GM19395 (cell line): ENCODE results near the gene ADGRF1.
"Not testable (repeated sequence)": the region's sequence is repeated elsewhere in the genome, so short reads cannot be mapped to it uniquely, and the experiment has no call there.

ENCODE experiments used
- ATAC-seq: cut with Tn5 transposase; IDR thresholded peaks from one replicate; pipeline ENCODE4 v1.9.1; 2021; ENCODE audit warnings: mild to moderate bottlenecking, moderate library complexity; ENCODE audit not compliant: unreplicated experiment

Gene ADGRF1

DNA sequence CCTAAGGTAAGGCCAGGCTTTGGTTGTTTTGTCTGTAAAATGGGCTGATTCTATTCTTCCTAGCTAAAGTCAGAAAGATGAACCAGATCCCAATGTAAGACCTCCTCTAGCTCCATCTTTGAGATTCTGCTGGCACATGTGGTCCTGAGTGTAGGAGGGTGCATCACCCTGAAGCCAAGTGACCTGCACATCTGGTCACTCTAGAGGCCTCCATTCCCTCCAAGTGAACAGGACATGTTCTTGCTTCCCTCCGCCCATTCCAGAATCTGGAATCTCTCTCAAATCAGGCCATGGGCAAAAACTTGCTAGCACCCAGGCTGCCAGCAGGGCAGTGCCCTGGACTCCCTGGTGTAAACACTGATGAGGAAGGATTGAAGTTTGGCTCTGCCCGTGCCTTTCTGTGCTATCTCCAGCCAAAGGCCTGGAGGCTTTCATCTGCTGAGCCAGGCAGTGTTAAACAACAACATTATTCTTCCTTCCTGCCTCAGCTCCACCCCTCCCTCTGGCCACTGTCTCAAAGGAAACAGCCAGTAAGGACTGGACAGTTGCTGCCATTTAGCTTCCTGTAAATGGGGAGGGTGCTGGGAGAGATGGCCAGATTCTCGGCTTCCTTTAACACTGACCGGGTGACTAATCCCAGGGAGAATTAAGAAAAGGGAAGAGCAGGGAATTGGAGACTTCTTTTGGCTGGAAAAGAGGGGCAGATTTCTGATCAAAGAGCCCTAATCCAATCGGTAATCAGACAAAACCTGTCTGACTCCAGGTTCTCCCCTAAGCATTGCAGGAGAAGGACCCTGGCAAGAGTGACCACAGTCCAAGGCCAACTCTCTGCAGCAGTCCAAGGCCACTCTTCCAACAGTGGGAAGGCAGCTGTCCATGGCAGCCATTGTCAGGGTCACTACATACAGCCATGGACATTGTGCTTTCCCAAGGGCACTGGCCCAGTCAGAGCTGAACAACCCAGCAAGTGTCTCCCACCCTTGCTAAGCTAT lies 19.5 kb upstream of the ADGRF1 start:
- no peak for ATAC-seq

DNA sequence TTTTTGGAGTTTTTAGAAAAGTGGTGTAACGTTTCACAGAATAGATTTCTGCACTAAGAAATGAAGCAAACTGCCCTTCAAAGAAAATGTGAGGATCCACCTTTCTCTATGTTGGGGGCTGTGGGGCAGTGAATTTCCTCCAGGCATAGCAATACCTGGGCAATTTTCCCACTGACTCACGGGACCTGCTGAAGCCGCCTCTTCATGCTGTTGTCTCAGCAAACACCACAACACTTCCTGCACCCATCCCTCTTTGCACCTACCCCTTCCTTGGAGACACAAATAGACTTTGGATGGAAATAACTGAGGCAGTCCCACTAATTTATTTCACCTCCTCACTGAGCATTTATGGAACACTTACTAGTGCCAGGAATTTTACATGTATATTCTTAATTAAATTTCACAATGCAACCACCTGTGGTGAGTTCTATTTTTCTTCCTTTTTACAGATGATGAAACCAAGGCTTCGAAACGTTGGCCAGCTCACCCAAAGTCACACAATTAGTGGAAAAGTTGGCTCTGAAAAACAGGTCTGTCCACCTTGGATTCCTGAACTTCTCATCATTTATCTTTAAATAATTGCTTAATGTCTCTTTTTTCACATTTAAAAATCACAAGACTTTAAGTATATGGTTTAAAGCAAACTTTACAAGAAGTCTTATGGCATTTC lies 17.2 kb upstream of the ADGRF1 start:
- no peak for ATAC-seq

DNA sequence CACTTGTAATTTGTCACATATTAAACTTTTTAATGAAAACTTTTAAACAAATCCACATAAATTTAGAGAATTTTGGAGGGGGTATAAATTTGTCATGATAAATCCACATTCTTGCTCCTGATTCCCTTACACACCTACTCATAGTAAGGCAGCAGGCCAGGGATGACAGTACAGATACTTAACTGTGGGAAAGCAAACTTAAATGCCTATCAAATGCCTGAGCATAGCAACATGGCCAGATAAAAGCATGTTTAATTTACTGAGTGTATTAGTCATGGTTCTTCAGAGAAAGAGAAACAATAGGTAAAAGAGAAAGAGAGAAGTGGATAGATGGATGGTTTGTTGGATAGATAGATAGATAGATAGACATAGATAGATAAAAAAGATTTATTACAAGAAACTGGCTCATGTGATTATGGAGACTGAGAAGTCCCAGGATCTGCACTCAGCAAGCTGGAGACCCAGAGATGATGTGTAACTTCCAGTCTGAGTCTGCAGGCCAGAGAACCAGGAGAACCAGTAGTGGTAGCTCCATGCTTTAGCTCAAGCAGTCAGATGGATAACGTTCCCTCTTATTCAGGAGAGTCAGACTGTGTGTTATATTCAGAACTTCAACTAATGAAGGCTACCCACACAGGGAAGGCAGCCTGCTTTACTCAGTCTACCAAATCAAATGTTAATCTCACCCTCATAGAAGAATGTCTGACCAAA lies 15.9 kb upstream of the ADGRF1 start:
- no peak for ATAC-seq

DNA sequence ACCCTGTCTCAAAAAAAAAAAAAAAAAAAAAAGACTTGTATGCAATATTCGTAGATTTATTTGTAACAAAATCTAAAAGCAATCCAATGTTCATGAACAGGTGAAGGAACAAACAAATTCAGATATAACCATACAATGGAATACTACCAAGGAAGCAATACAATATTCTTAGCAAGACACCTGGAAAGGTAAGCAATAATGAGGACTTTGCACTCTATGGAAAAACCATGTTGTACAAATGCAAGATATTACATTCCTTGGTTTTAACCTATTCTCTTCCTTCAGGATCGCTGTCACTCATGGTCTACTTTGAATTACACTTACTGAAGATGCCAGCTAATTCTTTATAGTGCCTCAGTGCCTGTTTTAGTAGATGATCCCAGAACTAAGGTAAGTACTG lies 14.7 kb upstream of the ADGRF1 start:
- ATAC-seq = no peak

DNA sequence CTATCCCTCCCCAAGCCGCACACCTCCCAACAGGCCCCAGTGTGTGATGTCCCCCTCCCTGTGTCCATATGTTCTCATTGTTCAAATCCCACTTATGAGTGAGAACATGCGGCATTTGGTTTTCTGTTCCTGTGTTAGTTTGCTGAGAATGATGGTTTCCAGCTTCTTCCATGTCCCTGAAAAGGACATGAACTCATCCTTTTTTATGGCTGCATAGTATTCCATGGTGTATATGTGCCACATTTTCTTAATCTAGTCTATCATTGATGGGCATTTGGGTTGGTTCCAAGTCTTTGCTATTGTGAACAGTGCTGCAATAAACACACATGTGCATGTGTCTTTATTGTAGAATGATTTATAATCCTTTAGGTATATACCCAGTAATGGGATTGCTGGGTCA lies 12.2 kb upstream of the ADGRF1 start:
- ATAC-seq = not testable (repeated sequence)

DNA sequence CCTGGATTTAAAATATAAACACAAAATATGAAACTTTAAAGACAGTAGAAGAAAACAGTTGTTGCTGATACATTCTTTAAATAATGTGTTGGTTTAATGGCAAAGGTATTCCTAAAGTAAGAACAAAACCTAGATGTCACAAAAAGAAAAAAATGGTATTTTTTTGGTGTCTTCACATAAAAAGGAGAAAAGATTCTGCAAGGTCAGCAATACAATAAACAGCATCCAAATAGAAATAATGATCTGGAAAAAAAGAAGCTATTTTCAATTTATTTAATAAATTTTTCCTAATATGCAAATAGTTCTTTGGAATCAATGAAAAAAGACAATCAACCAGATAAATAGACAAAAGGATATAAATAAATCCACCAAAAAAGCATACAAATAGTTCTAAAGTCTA lies 6.5 kb upstream of the ADGRF1 start:
- no peak for ATAC-seq

DNA sequence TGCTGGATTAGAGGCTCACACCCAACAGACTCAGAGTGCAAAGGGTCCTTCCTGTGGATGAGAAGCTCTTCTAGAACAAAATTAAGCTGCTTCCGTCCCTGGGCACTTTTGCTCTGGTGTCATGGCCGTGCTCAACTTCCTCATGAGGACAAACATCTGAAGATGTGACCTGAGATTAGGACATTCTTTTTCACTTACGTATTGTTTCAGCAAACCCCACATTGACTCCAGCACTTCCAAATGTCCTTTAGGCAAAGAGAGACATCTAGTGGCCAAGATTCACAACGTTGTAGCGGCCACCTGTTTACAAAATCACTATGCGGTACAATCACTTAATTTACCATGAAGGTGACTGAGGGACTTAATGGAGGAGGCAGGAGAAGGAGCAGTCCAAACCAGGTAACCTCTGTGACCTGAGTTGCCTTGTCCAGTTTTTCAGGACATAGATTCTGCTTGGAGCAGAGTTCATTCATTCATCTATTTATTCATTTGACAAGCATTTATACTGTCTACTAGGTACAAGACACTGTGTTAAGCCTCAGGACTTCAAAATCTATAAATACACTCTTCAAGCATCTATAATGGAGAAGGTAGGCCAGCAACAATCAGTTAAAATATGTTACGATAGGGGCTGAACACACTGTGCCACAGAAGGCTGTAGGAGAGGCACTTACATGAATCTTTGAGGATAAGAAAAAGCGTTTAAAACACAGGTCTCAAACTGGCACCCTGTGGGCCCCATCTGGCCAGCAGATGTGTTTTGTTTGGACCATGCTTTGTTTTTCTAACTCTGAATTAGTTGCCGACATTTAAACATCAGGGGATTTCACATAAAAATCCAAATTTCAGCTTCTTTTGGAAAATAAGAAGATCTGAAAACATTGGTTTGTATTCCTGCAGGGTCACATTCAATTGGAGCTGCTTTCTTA lies 5.6 kb upstream of the ADGRF1 start:
- peak; percentile 94 for ATAC-seq

DNA sequence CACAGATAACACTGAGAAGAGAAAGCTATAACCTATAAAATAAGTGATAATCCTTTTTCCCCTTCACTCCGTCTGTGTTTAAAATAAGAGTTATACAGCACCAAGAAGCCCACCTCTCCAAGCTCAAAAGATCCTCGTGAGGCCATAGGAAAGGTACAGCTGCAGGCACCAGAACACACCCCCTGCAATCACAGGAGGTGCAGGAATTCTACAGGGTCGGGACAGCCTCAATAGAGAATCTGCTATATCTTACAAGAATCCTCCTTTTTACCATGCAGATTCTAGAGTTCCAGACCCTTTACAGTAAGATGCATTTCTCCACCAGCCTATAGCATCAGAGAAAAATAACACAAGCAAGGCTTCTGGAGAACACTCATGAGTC lies 5.0 kb upstream of the ADGRF1 start:
- no peak for ATAC-seq

DNA sequence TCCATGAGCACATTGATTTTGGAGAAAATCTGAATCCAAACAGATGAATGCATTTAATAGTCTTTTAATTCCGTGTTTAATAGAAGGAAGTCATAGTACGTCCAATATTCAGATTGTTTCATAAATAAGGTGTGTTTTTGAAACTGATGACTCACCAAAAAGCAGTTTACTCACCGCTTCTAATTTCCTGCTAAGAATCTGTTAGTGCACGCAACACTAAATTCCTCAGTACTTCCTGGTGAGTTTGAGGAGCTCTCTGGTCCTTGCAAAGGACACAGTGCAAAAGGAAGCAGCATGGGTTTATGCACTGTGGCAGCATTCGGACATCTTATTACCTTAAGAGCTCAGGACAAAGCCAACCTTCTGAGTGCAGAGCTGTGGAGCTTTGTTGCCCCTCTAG lies 2.3 kb upstream of the ADGRF1 start:
- ATAC-seq = no peak

DNA sequence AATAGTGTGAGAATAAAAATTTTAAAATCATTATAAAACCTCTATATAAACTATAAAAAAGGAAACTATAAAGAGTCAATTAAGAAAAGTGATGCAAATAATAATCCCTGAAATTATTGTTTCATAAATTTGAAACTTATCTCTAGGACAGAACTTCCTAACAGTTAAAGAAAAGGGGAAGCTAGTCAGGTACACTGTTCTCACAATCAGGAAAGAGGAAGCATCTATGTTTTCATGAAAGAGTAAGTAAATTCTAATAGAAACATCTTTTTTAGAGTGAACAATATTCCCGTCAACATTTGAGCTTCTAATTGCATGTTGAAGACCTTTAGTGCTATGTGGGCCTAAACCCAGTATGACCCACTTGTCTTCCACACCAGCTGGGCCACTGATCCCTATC lies 1.2 kb upstream of the ADGRF1 start:
- ATAC-seq = no peak

DNA sequence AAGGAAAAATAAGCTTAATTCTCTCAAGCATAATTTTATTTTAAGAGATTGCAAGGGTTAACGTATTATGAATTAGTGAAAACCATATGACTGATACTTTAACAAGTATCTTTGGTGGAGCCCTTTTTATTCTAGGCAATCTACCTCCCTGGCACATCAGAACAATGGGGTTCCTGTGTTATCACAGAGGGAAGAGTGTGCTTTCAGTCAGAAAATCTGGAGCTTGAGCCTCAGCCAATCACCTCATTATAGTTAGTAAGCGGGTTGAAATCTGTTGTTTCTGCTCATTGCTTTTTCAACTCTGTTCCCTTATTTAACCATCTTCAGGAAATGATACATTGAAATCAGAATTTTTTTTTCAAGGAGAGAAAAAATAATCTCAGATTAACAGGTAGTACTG lies 391 bp downstream of the ADGRF1 start:
- ATAC-seq = no peak

DNA sequence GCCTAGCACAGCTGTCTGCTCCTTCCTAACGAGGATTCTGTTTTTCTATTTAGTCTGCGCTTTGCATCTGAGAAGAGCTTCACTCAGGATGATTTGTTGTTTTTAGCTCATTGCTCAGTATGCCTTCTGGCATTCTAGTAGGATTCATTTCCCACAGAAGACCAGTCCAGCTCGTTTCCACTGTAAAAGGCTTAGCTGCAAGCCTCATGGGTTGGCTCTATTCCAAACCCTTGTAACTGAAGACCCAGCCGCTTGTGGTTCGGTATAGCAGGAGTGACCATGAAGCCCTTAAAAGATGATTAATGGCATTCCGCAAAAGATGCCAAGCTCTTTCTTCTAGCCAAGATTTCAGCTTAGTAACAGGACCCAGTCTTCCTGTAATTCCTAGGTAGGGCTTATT lies 7.2 kb downstream of the ADGRF1 start:
- ATAC-seq = no peak

DNA sequence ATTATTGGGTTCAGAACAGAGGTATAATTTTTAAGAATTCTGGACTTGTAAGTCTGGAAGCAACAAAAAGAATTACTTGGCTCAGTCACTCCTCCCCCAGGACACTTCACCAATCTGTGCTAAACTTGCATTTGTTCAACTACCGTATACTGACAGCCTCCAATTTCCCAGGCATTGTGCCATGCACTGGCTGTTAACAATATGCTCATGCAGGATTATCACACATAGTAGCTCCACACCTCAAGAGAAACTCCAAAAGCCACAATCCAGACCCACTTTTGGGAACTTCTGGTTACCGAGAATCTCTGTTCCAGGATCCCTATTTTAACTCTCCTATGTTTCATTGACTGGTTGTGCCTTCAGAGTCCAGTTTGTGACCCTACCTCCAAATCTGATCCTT lies 7.7 kb downstream of the ADGRF1 start:
- ATAC-seq = no peak

DNA sequence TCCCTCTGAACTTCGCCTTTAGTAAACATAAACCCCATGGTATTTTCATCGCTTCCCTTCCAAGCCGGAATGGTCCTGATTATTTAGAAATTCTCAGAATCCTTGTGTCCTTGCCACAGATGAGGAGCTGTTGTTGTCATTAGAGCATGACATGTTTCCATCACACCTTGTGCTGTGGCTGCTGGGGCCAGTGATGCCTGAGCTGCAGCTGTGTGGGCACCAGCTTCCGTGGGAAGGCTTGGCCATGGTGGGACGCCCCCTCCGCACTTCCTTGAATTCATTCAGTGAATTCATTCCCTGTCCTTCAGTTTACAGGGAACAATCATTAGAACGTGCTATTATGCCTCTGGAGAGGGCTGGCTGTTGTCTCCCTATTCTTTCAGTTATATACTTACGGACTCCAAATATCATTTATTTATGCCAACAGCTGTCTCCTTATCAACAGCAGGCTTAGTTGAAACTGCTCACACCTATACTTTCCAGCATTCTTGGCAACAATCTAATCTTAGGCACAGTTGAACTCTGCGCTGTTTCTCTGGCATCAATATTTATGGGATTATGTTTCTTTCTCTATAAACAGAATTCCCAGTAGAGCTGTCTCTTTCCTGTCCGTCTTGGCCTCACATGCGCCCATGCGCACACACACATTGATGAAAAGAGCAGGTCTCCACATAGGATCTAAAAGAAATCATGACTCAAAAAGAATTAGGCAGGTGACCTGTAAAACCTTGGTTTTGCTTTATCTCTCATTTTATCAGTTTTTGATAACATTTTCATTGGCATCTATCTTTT lies 9.0 kb downstream of the ADGRF1 start:
- ATAC-seq = no peak

DNA sequence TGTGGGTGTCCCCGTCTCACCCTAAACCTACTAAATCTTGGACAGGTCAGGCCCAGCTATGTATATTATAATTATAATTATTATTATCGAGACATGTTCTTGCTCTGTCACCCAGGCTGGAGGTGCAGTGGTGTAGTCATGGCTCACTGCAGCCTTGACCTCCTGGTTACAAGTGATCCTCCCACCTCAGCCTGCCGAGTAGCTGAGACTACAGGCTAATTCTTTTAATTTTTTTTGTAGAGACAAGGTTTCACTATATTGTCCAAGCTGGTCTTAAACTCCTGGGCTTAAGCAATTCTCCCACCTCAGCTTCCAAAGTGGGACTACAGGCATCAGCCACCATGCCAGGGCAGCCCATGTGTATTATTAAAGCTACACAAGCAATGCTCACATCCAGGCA lies 10.5 kb downstream of the ADGRF1 start:
- no peak for ATAC-seq

DNA sequence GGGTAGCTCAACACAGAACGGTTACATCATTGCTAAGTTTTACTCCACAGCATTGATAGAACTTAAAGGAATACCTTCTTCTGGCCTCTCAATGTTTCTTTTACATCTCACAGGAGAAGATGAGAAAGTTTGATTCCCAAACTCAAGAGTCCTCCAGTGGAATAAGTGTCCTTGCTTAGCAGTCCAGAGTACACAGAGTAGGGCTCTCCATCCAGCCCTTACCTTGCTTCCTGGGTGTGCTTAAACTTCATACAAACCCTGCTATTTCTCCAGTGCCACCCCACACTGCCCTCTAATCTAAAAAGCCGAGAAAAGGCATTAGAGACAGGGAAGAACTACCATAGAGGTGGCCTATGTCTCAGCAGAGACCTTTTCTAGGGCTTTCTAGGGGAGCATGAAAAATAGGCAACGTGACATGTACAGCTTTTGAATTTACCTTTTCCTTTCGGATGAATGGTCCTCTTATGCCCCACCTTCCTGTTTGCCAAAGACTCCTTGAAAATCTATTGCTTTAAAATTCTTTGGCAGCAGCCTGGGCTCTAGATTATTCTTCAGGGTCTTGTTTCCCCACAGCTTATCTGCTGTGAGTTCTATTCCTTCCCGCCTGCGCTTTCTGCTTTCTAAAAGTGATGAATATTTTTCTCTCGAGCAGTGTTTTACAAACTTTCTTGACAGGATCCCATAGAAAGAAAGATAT lies 12.1 kb downstream of the ADGRF1 start:
- no peak for ATAC-seq

DNA sequence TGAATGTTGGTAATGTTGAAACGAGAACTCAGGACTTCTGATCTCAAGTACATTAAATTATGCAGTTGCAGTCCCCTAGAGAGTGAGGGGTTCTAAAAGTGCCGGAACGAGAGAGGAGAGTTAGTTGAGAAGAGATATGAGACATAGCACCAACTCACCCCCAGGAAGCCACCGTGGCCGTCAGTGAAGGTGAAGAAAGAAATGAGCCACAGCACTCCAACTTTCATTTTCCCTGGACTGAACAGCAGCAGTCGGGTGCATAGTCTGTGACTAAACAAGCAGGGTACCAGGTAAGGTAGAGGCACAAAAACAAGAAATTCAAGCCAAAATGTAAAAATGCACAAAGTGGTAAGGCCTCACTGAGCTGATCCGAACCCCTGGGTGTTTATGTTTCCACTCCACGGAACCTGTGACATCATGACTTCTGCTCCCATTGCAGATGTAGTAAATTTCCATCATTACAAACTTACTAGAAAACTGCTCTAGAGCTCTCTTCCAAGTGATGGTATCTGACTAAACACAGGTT lies 13.2 kb downstream of the ADGRF1 start:
- no peak for ATAC-seq

DNA sequence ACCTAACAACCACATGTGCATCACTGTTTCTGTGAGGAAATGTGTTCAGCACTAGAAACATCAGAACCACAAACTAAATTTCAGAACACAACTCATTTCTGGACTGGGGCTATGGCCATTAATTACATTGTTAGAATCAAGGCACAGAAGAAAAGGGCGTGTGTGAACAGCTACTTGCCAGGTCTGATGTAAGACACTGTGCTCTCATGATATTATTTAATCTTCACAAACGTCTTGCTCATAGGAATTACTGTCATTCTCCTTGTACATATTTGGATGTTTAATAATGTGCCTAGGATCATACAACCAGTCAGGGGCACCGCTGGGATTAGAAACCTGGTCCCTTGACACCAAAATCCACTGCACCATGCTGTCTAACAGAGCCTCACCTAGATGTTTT lies 14.8 kb downstream of the ADGRF1 start:
- no peak for ATAC-seq

DNA sequence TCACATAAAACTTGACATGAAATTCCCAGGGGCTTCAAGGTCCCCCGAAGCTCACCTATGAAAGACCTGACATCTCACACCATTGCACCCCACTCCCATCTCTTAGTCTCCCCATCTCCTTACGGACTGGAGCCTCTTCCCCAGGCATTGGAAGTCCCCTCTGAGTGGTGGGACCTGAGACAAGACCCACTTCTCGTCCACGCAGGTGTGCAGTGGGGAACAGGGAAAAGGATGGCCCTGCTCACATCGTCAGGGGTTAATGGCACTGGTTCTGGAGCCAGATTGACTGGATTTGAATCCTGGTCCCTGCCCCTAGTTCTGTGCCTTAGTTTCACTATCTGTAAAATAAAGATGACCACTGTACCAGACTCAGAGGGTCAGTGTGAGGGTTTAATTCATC lies 15.5 kb downstream of the ADGRF1 start:
- no peak for ATAC-seq
